Vagina (tissue), 2 donors: ENCODE results near the gene GID4. TPM values are rescaled to one million over a fixed set of nuclear protein-coding genes. Genes with fewer than 3 reads are reported as not detected.

ENCODE experiments used
- DNase-seq, 2 donors: peaks; one replicate each; pipeline ENCODE4 v3.0.0-alpha.2; 2017; ENCODE audit errors: extremely low spot score in 2 of 2
- H3K27ac ChIP-seq: fragments of 200-600 bp; sonication (generic); one replicate; pipeline ENCODE4 v1.5.1; 2019
- H3K27me3 ChIP-seq: fragments of 200-600 bp; sonication (generic); one replicate; pipeline ENCODE4 v1.5.1; 2019
- H3K36me3 ChIP-seq, 2 donors: fragments of 200-600 bp; sonication (generic); one replicate each; pipeline ENCODE4 v1.5.1; 2017 to 2019
- H3K4me1 ChIP-seq: fragments of 200-600 bp; sonication (generic); one replicate; pipeline ENCODE4 v1.5.1; 2019
- H3K4me3 ChIP-seq, 2 donors: fragments of 200-600 bp; sonication (generic); 1 replicate in 1 of 2; 2 replicates in 1 of 2; pipeline ENCODE4 v1.5.1; 2016 to 2019
- H3K9me3 ChIP-seq: fragments of 200-600 bp; sonication (generic); one replicate; pipeline ENCODE4 v1.5.1; 2019
- POLR2A ChIP-seq, 2 donors: fragments of 450-650 bp; IDR thresholded peaks; one replicate each; pipeline ENCODE4 v1.6.1; 2017; ENCODE audit warnings: antibody characterized with exemption in 2 of 2, mild to moderate bottlenecking in 2 of 2, moderate library complexity in 2 of 2
- POLR2AphosphoS5 ChIP-seq, 2 donors: sonication (generic); formaldehyde crosslinking; IDR thresholded peaks; one replicate each; pipeline ENCODE4 v1.9.0; 2017; ENCODE audit warnings: antibody characterized with exemption in 2 of 2, mild to moderate bottlenecking in 2 of 2, low read depth in 1 of 2; ENCODE audit not compliant: insufficient read depth in 1 of 2
- intact Hi-C: fragments of 100-400 bp; cut with DNase I; formaldehyde crosslinking; loops from one replicate; pipeline ENCODE4 v1.15.1; 2023
- total RNA-seq: library from RNA; depleted of rRNA; stranded (reverse); fragments of >200 nt; gene quantifications from one replicate; pipeline ENCODE4 v1.2.3, GENCODE V29; 2016
- TF ChIP-seq, protein P1 (sequence below), 3 experiments: fragments of 450-650 bp in 2 of 3; fragments of 200-600 bp in 1 of 3; sonication (generic) in 1 of 3; IDR thresholded peaks; one replicate each; pipeline ENCODE4 v1.5.1; 2017 to 2019; ENCODE audit warnings: antibody characterized with exemption in 3 of 3, mild to moderate bottlenecking in 2 of 3, moderate library complexity in 2 of 3

GID4 gene
- total RNA-seq, 1 donor from 2014 or later, result 11.3 TPM

DNA sequence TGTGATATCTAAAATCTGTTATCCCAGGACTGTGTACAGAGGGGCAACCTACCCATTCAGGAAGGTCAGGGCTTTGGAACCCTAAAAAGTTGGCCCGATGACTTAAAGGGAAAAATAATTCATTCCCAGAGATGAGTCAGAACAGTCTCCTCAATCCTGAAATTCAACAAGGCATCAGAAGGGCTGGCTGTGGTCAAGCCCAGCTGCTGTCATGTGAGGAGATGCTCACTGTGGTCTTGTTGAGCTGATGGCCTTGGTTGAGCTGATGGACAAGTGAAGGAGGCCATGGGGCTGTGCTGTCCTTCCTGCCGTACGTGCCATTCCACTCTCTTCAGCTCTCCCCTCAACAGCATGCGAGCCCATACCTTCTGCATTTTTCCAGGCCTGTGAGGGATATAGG is 27.7 kb downstream of the GID4 start:
- intact Hi-C loops, result no loop called here
- Histone ChIP-seq H3K36me3 (peaks cover 0 to 39% of the 10 kb centered on the region in 2 donors), H3K4me1 (no peaks in the 10 kb centered on the region), H3K27ac (no peak overlapping the region), H3K27me3 (no peaks in the 10 kb centered on the region), H3K9me3 (no peaks in the 10 kb centered on the region), H3K4me3 (no peak overlapping the region)
- DNase-seq, result no peak
- no peak for TF ChIP-seq POLR2A (IDR thresholded peaks at IDR 0.05)
- no peak for TF ChIP-seq POLR2AphosphoS5 (IDR thresholded peaks at IDR 0.05; ENCODE audit: insufficient read depth in 1 of 2, low read depth in 1 of 2)
- TF ChIP-seq, protein P1, sequence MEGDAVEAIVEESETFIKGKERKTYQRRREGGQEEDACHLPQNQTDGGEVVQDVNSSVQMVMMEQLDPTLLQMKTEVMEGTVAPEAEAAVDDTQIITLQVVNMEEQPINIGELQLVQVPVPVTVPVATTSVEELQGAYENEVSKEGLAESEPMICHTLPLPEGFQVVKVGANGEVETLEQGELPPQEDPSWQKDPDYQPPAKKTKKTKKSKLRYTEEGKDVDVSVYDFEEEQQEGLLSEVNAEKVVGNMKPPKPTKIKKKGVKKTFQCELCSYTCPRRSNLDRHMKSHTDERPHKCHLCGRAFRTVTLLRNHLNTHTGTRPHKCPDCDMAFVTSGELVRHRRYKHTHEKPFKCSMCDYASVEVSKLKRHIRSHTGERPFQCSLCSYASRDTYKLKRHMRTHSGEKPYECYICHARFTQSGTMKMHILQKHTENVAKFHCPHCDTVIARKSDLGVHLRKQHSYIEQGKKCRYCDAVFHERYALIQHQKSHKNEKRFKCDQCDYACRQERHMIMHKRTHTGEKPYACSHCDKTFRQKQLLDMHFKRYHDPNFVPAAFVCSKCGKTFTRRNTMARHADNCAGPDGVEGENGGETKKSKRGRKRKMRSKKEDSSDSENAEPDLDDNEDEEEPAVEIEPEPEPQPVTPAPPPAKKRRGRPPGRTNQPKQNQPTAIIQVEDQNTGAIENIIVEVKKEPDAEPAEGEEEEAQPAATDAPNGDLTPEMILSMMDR (IDR thresholded peaks at IDR 0.05), result no peak

DNA sequence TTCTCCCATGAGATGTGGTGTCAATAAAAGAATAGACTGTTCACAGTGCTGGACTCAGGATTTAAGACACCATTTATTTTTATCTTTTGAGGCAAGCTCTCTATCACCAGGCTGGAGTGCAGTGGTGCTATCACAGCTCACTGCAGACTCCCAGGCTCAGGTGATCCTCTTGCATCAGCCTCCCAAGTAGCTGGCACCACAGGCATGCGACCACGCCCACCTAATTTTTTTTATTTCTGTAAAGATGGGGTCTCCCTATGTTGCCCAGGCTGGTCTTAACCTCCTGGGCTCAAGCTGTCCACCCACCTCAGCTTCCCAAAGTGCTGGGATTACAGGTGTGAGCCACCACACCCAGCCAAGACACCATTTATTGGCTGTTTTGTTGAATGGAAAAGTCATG is 29.9 kb downstream of the GID4 start:
- no peak for TF ChIP-seq POLR2A (IDR thresholded peaks at IDR 0.05)
- no peak for TF ChIP-seq POLR2AphosphoS5 (IDR thresholded peaks at IDR 0.05; ENCODE audit: insufficient read depth in 1 of 2, low read depth in 1 of 2)
- TF ChIP-seq, protein P1 (IDR thresholded peaks at IDR 0.05), result no peak
- intact Hi-C loops, result no loop called here
- DNase-seq, result no peak
- no peaks in the 10 kb centered on the region for H3K27me3 ChIP-seq
- H3K36me3 ChIP-seq, result peaks cover 0 to 17% of the 10 kb centered on the region in 2 donors
- no peak overlapping the region for H3K4me3 ChIP-seq
- H3K27ac ChIP-seq, result no peak overlapping the region
- H3K9me3 ChIP-seq, result no peaks in the 10 kb centered on the region
- H3K4me1 ChIP-seq, result no peaks in the 10 kb centered on the region

DNA sequence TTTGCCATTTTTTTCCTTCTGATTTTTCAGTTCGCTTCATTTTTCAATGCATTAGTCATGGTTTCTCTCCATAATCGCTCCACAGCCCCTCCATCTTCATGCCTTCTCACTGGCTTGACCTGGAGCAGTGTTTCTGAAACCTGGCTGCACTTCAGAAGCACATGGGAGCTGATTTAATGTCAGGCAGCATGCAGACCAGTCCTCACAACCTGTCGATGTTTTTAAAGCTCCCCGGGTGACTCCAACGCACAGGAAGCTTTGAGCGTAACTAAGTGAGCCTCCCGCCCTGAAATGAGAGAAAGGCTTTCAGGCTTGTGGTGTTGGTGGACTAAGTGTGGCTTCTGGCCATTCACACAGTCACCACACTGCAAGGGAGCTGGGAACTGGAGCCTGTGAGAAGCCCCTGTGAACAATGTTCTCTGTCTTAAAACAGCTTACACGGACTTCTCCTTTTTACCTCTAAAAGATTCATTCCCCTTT is 31.7 kb downstream of the GID4 start:
- no peak for TF ChIP-seq POLR2AphosphoS5 (IDR thresholded peaks at IDR 0.05; ENCODE audit: insufficient read depth in 1 of 2, low read depth in 1 of 2)
- TF ChIP-seq, protein P1 (IDR thresholded peaks at IDR 0.05), result no peak
- no peak for TF ChIP-seq POLR2A (IDR thresholded peaks at IDR 0.05)
- Histone ChIP-seq H3K9me3 (no peaks in the 10 kb centered on the region), H3K4me3 (no peak overlapping the region), H3K27ac (no peak overlapping the region), H3K36me3 (peaks cover 0 to 5% of the 10 kb centered on the region in 2 donors), H3K27me3 (no peaks in the 10 kb centered on the region), H3K4me1 (no peaks in the 10 kb centered on the region)
- intact Hi-C loops, result no loop called here
- DNase-seq, result no peak

DNA sequence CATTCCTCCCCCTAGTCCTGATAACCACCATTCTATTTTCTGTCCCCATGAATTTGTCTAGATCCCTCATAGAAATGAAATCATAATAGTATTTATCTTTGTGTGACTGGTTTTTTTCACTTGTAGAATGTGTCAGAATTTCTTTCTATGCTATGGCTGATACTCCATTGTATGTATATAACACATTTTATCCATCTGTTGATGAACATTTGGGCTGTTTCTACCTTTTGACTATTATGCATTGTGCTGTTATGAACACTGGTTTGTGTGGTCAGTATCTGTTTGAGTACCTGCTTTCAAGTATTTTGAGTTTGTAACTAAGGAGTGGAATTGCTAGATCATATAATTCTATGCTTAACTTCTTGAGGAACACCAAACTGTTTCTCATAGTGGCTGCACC is 32.5 kb downstream of the GID4 start:
- no peaks in the 10 kb centered on the region for H3K27me3 ChIP-seq
- no peak for TF ChIP-seq POLR2AphosphoS5 (IDR thresholded peaks at IDR 0.05; ENCODE audit: insufficient read depth in 1 of 2, low read depth in 1 of 2)
- no peak for TF ChIP-seq POLR2A (IDR thresholded peaks at IDR 0.05)
- TF ChIP-seq, protein P1 (IDR thresholded peaks at IDR 0.05), result no peak
- H3K9me3 ChIP-seq, result no peaks in the 10 kb centered on the region
- no peaks in the 10 kb centered on the region for H3K4me1 ChIP-seq
- H3K36me3 ChIP-seq, result no peaks in the 10 kb centered on the region
- H3K4me3 ChIP-seq, result no peak overlapping the region
- intact Hi-C loops, result no loop called here
- DNase-seq, result no peak
- no peak overlapping the region for H3K27ac ChIP-seq

DNA sequence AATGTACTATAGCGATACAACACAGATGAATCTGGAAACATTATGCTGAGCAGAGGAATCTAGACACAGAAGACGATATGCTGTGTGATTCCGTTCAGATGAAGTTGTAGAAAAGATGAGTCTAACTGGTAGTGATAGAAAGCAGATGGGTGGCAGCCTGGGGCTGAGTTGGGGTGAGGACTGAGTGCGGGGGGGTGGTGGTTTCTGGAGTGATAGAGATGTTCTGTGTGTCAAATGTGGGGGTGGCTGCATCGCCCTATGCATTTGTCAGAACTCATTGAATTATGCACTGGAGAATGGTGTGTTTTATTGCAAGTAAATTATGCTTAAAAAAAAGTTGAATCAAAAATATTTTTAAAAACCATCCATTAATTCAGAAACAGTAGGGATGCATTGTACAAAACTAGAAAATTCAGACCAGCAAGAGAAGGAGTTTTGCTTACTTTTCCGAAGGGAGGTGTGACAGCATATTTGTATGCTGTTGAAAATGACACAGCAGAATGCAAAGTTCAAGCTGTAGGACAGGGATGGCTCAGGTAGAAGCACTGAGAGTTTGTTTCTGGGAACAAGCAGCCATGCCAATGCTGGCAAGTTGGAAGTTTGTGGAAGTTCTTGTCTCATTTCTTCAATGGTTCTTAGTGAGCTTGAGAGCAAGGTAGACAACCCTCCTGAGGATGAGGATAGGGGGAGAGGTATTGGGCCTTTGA is 35.5 kb downstream of the GID4 start:
- TF ChIP-seq POLR2A (IDR thresholded peaks at IDR 0.05), result no peak
- TF ChIP-seq POLR2AphosphoS5 (IDR thresholded peaks at IDR 0.05; ENCODE audit: insufficient read depth in 1 of 2, low read depth in 1 of 2), result no peak
- TF ChIP-seq, protein P1 (IDR thresholded peaks at IDR 0.05), result no peak
- Histone ChIP-seq H3K27ac (no peak overlapping the region), H3K36me3 (no peaks in the 10 kb centered on the region), H3K4me1 (no peaks in the 10 kb centered on the region), H3K4me3 (no peak overlapping the region), H3K27me3 (no peaks in the 10 kb centered on the region), H3K9me3 (no peaks in the 10 kb centered on the region)
- no peak for DNase-seq
- intact Hi-C loops, result no loop called here
